GM21529 (cell line): ENCODE data around the gene ACTRT2.

ENCODE experiments used
- ATAC-seq: cut with Tn5 transposase; IDR thresholded peaks from one replicate; pipeline ENCODE4 v1.9.1; 2021; ENCODE audit not compliant: unreplicated experiment

The ACTRT2 gene

DNA sequence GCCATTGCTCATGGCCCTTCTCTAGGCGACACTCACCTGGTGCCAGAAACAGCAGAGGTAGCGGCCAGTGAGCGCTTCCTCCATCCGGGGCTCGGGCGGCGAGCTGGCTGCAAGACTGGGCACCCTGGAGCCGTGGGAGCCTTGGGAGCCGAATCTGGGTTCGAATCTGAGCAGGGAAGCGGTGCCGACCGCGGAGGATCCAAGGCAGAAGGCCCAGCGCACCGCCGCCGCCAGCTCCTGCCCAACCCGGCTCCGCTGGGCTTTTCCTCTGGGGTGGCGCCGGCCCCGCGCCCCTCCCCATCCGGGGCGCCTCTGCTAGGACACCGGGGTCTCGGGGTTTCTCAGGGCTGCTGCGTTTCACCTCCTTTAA lies 46.0 kb downstream of the ACTRT2 start:
- ATAC-seq, result no peak

DNA sequence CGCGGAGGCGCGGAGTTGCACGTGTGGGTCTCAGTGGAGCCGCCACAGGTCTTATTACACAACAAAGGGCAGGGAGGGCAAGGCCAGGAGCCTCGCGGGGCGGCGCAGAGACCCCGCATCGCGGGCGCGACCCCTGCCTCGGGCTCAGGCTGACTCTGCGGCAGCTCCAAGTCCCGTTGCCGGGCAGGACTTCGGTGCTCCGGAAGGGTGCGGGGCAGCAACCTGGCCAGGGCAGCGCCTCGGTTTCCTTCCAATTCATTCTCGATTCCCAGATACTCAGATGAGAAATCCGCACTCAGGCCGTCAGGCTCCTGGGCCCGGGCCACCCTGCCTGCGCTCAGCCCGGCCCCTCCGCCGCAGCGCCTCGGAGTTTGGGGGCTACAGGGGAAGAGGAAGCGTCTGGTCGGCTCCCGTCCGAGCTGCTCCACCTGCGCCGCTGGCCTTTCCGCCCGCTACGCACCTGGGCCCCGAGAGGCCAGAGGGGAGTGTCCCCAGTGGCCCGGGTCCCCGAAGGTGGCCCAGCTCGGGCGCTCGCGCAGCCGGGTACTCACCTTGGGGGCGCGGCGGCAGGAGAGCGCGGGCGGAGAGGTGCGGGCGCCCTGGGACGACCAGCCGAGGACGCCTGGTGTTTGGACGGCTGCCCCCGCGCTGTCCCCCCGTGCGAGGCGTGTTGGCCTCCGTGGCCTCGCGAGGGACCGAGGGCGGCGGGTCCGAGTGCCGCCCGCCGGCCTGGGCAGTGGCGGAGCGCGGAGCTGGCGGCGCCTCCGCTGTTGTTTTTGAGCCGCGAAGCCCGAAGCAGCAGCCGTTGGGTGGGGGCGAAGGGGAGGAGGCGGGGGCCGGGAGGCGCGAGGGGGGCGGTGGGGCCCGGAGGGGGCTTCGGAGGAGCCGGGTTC lies 46.6 kb downstream of the ACTRT2 start:
- no peak for ATAC-seq

DNA sequence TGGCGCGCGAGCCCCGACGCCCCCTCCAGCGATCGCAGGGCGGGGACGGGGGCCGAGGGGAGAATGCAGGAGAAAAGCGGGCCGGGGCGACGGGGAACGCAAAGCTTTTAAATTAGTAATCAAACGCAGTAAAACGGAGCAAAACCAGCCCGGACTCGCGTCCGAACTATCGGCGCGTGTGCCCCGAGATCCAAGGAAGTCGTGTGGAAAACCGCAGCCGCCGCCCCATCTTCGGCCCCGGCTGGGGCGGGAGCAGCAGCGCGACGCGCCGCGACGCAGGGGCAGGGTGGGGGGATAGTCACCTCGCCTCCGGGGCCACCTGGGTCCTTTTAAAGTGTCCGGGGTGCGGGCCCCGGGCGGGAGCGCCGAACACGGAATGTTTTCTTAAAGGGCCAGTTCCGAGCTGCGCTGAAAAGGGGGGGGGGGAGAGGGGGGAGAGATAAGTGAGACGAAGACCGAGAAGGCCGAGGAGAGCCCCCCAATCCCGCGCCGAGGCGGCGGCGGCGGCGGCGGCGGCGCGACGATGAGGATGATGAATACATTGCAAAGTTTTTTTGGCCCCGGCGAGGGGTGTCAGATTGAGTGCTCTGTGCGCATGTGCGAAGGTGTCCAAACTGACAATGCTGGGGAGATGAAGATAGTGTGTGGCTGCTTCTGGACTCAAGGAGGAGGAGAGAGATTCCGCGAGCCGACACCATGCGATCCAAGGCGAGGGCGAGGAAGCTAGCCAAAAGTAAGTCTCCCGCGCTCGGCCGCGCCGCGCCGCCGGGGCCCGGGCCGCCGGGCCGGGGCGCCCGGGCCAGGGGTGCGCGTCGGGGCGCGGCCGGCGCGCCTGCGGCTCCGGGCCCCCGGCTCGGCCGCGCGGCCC lies 47.5 kb downstream of the ACTRT2 start, which contains the start of gene PRDM16:
Gene PRDM16 (plus strand): TSS at position 640 of the 868 bp plus-strand sequence. CDS start 57 bp downstream, at position 697.
- no peak for ATAC-seq

DNA sequence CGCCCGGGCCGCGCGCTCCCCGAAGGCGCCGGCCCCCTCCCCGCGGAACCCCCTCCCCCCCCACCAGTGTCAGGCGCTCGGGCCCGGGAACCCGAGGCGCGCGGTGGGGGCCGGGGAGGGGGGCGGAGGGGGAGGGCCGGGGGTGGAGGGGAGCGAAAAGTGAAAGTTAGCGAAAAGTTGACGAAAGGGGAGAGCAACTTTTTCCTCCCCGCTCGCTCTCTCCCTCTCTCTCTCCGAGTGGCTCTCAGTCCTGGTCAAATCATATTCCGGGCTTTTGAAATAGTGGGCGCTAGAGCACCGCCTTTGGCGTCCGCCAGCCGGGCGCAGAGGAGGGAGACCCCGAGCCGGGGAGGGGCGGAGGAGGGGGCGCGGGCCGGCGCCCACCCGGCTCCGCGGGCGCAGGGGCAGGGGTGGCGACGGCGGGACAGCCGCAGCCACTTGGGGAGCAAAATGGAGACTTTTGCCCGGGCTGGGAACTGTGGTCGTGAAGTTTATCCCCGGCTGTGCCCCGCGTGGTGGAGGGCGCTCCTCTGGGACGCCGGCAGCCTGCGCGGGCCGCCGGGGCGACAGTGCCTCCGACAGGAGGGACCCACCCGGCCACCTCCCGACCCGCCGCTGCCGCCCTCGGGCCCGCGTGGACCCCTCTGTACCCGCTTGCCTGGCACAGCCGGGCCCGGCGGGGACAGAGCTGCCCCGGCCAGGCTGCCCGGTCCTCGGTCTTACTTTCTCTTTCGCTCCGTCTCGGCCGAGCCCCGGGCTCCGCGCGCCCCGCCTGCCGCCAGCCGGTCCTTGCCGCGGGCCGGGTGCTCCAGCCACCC lies 48.4 kb downstream of the ACTRT2 start:
- no peak for ATAC-seq

DNA sequence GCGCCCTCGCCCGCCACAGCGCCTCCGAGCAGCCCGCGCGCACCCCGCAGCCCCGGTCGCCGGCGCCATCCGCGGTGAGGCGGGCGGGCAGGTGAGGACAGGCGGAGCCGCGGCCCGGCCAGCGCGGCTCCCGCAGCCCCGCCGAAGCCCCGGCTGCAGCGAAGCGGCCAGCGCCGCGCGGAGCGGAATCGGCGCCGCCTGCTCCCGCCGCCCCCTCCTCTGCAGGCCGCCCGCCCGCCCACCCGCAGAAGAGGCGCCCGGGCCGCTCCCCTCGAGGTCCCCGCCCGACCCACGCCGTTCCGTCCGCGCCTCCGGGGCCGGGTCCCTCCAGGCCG lies 49.0 kb downstream of the ACTRT2 start:
- no peak for ATAC-seq

DNA sequence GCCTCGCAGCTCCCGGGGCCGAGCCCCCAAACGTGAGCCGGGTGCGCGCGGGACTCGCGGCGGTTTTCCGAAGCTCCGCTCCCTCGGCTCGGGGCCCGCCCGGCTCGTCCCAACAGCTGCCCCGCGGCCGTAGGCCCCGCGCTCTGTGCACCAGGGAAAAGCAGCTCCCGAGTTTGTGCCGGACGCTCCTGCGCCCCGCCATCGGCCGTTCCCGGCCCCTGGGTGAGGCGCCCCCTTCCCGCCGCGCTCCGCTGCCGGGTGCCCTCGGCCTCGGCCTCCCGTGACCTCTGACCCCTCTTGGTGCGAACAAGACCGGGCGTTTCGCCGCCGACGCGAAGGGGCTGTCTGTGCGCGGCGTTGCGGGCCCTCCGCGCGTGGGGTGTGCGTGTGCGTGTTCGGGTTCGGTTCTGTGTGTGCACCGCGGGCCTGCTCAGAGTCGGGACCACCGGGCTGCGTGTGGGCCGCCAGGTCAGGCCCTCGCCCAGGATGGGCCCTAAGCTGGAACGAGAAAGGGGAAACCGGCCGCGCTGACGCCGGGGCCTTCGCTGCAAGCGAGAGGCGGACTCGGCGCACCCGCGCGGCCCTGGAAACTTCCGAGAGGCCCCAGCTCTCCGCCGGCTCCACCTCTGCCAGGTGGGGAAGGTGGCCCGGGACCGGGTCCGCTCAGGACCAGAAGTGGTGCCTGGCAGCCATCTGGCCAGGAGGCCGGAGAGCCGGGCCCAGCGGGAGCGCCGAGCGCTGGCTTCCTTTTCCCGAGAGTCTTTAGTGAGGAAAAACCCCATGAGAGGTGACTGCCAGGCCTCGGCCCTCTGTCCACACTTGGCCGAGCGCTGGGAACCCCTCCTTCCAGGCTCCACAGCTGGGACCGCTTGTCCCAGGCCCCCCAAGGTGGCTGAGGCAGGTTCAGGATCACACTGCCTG lies 49.6 kb downstream of the ACTRT2 start:
- no peak for ATAC-seq

DNA sequence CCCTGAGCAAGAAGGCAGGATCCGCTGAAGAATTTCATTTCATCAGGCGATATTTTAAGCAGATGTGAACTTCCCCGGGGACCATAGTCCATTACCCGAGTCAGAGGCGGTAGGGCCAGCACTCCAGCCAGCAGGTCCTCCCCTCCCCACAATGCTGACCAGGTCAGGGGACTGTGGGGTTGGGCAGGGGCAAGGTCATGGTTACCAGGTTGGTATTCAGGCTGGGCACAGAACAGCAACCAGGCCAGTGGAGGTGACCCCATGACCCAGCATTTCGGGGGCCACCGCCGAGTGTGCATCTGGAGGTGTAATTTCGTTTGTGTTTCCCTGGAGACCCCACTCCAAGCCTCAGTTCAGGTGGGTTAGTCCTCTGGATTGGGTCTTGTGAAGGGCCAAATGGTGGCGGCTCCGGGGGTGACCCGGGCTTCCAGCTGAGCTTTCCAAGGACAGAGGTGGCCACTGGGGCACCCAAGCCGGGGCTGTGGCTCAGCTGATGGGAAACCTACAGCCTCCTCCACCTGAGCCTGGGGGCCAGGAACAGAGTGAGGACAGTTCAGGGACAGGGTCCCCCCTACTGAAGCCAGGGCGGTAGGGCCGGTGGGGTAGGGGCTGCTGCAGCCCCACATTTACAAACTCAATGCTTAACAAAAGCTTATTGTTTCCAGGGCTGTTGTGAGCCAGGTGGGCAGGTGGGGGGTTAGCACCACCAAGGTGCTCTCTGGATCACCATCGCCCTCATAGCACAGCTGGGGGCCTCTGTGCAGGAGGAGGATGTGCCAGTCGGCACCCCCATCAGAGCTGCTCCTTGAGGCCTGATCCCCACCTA lies 50.5 kb downstream of the ACTRT2 start:
- no peak for ATAC-seq
